Astrocyte of the spinal cord (primary cell): Measurements from ENCODE around the gene ADAM19.

Source experiments
- DNase-seq: peaks from one replicate; pipeline ENCODE4 v3.0.0; 2011; ENCODE audit warnings: low read depth, low spot score
- H3K4me3 ChIP-seq: 2 replicates; pipeline ENCODE4 v1.5.1; 2011; ENCODE audit warnings: low read depth, mild to moderate bottlenecking, low read length, moderate library complexity
- in situ Hi-C: cut with HindIII; loops from 2 replicates; pipeline ENCODE4 v1.10.0; 2017; ENCODE audit warnings: low sequenced_read_pairs
- TF ChIP-seq, protein P1 (sequence below): IDR thresholded peaks from 2 replicates; pipeline ENCODE4 v1.5.1; 2012; ENCODE audit warnings: low read depth, mild to moderate bottlenecking, low read length, inconsistent platforms

Gene ADAM19

DNA sequence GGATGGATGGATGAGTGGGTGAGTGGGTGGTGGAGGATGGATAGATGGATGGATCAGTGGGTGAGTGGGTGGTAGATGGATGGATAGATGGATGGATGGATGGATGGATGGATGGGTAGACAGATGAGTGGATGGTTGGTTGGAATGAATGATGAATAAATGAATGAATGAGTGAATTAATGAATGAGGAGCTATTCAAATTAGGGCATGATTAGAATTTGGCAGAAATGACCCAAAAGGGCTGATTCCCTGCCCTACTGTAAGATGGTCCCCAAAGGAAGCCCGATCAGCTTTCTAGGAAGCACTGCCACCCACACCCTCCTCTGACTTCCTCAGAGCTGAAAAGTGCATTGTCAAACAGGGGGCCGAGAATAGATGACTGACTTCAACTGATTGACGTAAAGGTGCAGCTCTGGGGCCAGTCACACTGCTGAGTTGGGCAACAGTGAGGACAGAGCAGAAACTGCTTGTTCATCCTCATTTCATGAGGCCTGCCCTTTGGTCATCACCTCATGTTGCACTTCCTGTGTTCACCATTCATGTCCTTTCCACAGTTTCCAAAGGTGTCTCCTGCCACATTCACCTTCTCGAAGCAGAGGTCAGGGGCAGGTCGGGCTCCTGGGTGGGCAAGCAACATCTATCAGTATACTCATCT lies 81.3 kb downstream of the ADAM19 start:
- DNase-seq, result no peak
- in situ Hi-C loops, result no loop called here
- TF ChIP-seq, protein P1, sequence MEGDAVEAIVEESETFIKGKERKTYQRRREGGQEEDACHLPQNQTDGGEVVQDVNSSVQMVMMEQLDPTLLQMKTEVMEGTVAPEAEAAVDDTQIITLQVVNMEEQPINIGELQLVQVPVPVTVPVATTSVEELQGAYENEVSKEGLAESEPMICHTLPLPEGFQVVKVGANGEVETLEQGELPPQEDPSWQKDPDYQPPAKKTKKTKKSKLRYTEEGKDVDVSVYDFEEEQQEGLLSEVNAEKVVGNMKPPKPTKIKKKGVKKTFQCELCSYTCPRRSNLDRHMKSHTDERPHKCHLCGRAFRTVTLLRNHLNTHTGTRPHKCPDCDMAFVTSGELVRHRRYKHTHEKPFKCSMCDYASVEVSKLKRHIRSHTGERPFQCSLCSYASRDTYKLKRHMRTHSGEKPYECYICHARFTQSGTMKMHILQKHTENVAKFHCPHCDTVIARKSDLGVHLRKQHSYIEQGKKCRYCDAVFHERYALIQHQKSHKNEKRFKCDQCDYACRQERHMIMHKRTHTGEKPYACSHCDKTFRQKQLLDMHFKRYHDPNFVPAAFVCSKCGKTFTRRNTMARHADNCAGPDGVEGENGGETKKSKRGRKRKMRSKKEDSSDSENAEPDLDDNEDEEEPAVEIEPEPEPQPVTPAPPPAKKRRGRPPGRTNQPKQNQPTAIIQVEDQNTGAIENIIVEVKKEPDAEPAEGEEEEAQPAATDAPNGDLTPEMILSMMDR, result no peak
- no peak overlapping the region for H3K4me3 ChIP-seq

- no peak overlapping the region for H3K4me3 ChIP-seq
- in situ Hi-C loops, result no loop called here
- DNase-seq, result no peak
- TF ChIP-seq, protein P1, result no peak
Measured at GRCh38 chr5:157492886-157493285, 82.7 kb downstream of the ADAM19 start.

DNA sequence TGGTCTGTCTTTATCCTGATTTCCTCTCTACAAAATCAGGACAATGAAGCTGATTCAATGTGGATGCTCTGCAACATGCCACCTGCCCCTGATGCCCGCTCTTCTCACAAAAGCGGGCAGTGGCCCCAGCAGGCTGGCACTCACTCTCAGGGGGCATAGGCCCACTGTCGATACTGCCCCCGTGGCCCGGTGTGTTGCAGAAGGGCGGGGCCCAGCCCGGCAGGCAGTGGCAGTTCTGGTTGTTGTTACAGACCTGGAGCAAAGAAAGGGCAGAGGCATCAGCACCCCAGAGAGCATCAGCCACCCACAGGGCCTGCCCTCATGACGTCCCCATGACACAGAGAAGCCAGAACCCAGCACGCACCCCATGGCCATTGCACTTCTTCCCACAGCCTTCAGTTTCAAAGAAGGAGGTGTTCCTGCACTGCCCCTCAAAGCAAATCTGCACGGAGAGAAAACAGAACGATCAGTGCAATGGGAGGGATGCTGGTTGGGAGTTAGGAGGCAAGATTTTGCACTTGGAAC lies 84.0 kb downstream of the ADAM19 start:
- H3K4me3 ChIP-seq, result no peak overlapping the region
- in situ Hi-C loops, result no loop called here
- TF ChIP-seq, protein P1, result no peak
- no peak for DNase-seq

DNA sequence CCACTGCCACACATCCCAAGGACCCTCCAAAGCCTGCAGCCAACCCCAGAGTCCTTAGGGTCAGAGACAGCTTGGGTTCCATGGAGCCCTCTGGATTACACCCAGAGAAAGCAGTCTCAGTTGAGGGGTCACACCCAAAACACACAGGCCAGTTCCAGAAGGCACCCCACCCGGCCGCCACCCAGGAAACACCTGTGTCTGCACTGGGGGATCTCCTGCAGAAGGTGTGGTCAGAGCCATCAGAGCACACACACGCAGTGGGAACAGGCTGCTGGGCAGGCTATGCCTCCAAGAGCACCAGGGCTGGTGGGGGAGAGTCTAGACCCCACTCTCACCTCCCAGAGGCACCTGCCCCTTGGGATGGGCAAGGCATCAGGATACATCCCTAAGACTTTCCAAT lies 88.2 kb downstream of the ADAM19 start:
- in situ Hi-C loops, result no loop called here
- TF ChIP-seq, protein P1, result no peak

DNA sequence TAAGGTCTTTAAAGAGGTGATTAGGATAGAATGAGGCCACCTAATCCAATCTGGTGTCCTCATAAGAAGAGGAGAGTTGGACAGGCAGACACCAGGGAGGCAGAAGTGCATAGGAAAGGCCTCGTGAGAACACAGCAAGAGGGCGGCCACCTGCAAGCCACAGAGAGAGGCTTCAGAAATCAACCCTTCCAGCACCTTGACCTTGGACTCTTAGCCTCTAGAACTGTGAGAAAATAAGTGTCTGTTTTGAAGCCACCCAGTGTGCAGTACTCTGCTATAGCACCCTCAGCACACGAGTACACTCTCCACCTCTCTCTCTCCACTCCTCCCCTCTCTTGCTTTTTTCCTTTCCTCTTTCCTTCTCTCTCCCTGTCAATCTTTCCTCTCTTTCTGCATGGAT lies 88.7 kb downstream of the ADAM19 start:
- no peak for DNase-seq
- TF ChIP-seq, protein P1, result no peak
- in situ Hi-C loops, result no loop called here
- no peak overlapping the region for H3K4me3 ChIP-seq

More for the DNA sequence above, 88.2 kb downstream of the ADAM19 start:
- no peak overlapping the region for H3K4me3 ChIP-seq
- no peak for DNase-seq

- in situ Hi-C loops, result no loop called here
- DNase-seq, result no peak
- TF ChIP-seq, protein P1, result no peak
- no peak overlapping the region for H3K4me3 ChIP-seq
Measured at GRCh38 chr5:157486221-157486681, 89.3 kb downstream of the ADAM19 start.
